Liver (tissue), 9 donors: Measurements from ENCODE around the gene NLK. TPM values are rescaled to one million over a fixed set of nuclear protein-coding genes. Genes with fewer than 3 reads are reported as not detected.

Source experiments
- DNase-seq: peaks from one replicate; pipeline ENCODE4 v3.0.0-alpha.2; 2017; ENCODE audit warnings: low spot score
- H3K27ac ChIP-seq, 2 donors: one replicate each; pipeline ENCODE4 v1.7.0; 2013; ENCODE audit warnings: inconsistent platforms in 2 of 2, low read length in 2 of 2, control low read depth in 1 of 2, low read depth in 1 of 2, mild to moderate bottlenecking in 1 of 2
- H3K27me3 ChIP-seq, 4 donors: one replicate each; pipeline versions ENCODE4 v1.6.1 to v1.7.0; 2013; ENCODE audit warnings: low read length in 3 of 4, inconsistent platforms in 1 of 4, mild to moderate bottlenecking in 1 of 4, moderate library complexity in 1 of 4; ENCODE audit not compliant: control insufficient read depth in 4 of 4, insufficient read depth in 4 of 4
- H3K36me3 ChIP-seq, 4 donors: one replicate each; pipeline versions ENCODE4 v1.6.1 to v1.7.0; 2013; ENCODE audit warnings: low read length in 3 of 4, mild to moderate bottlenecking in 3 of 4, low read depth in 1 of 4, moderate library complexity in 1 of 4; ENCODE audit not compliant: control insufficient read depth in 4 of 4, insufficient read depth in 3 of 4
- H3K4me1 ChIP-seq, 4 donors: one replicate each; pipeline versions ENCODE4 v1.6.1 to v1.7.0; 2013; ENCODE audit warnings: low read length in 3 of 4, mild to moderate bottlenecking in 3 of 4, moderate library complexity in 1 of 4; ENCODE audit not compliant: control insufficient read depth in 4 of 4, insufficient read depth in 4 of 4
- H3K4me3 ChIP-seq, 3 donors: one replicate each; pipeline versions ENCODE4 v1.6.1 to v1.7.0; 2013; ENCODE audit warnings: low read length in 3 of 3, control low read depth in 1 of 3, low read depth in 1 of 3, mild to moderate bottlenecking in 1 of 3
- H3K9ac ChIP-seq, 2 donors: one replicate each; pipeline ENCODE4 v1.7.0; 2013; ENCODE audit warnings: low read length in 2 of 2, mild to moderate bottlenecking in 2 of 2, moderate library complexity in 2 of 2, control low read depth in 1 of 2, low read depth in 1 of 2
- H3K9me3 ChIP-seq, 4 donors: one replicate each; pipeline versions ENCODE4 v1.6.1 to v1.7.0; 2013; ENCODE audit warnings: low read length in 3 of 4; ENCODE audit not compliant: control insufficient read depth in 4 of 4
- EGR1 ChIP-seq, 2 donors: IDR thresholded peaks; 2 replicates each; pipeline ENCODE4 v1.6.1; 2016 to 2018; ENCODE audit warnings: antibody characterized with exemption in 2 of 2, low read depth in 2 of 2
- FOXA1 ChIP-seq: IDR thresholded peaks from 2 replicates; pipeline ENCODE4 v1.6.1; 2016; ENCODE audit warnings: antibody characterized with exemption
- FOXA2 ChIP-seq: IDR thresholded peaks from 2 replicates; pipeline ENCODE4 v1.6.1; 2016; ENCODE audit warnings: antibody characterized with exemption
- GABPA ChIP-seq, 2 donors: IDR thresholded peaks in 1 of 2; conservative IDR thresholded peaks in 1 of 2; 2 replicates each; pipeline ENCODE4 v1.6.1; 2016; ENCODE audit warnings: antibody characterized with exemption in 2 of 2, mild to moderate bottlenecking in 1 of 2, moderate library complexity in 1 of 2
- HNF4A ChIP-seq, 2 donors: conservative IDR thresholded peaks; 2 replicates each; pipeline ENCODE4 v1.6.1; 2016; ENCODE audit warnings: antibody characterized with exemption in 2 of 2, mild to moderate bottlenecking in 2 of 2
- HNF4G ChIP-seq: IDR thresholded peaks from 2 replicates; pipeline ENCODE4 v1.6.1; 2016; ENCODE audit warnings: antibody characterized with exemption
- JUND ChIP-seq, 2 donors: IDR thresholded peaks; 2 replicates each; pipeline ENCODE4 v1.6.1; 2016; ENCODE audit warnings: antibody characterized with exemption in 2 of 2
- NR2F2 ChIP-seq: IDR thresholded peaks from 2 replicates; pipeline ENCODE4 v1.6.1; 2016; ENCODE audit warnings: antibody characterized with exemption
- RAD21 ChIP-seq, 2 donors: IDR thresholded peaks; 2 replicates each; pipeline ENCODE4 v1.6.1; 2016; ENCODE audit warnings: antibody characterized with exemption in 2 of 2, mild to moderate bottlenecking in 2 of 2
- RXRA ChIP-seq, 2 donors: IDR thresholded peaks; 2 replicates each; pipeline ENCODE4 v1.6.1; 2017 to 2018; ENCODE audit warnings: antibody characterized with exemption in 2 of 2, mild to moderate bottlenecking in 1 of 2
- SP1 ChIP-seq: IDR thresholded peaks from 2 replicates; pipeline ENCODE4 v1.6.1; 2018; ENCODE audit warnings: antibody characterized with exemption, mild to moderate bottlenecking
- TAF1 ChIP-seq: conservative IDR thresholded peaks from 2 replicates; pipeline ENCODE4 v1.6.1; 2016; ENCODE audit warnings: antibody characterized with exemption, mild to moderate bottlenecking
- YY1 ChIP-seq: IDR thresholded peaks from 2 replicates; pipeline ENCODE4 v1.6.1; 2016; ENCODE audit warnings: antibody characterized with exemption, mild to moderate bottlenecking
- polyA plus RNA-seq, 2 donors: library from polyadenylated mRNA; stranded (reverse) in 1 of 2; unstranded in 1 of 2; fragments of 200-250 nt in 1 of 2; fragments of >200 nt in 1 of 2; fragmentation: Nextera tagmentation in 1 of 2; extraction: Ambion mirVana in 1 of 2; gene quantifications; one replicate each; pipeline versions ENCODE4 v1.2.1 to v1.2.3, GENCODE V29; 2013 to 2015
- total RNA-seq, 2 donors: library from RNA; depleted of rRNA; stranded (reverse); fragments of >200 nt; gene quantifications; one replicate each; pipeline ENCODE4 v1.2.3, GENCODE V29; 2014
- TF ChIP-seq, protein P1 (sequence below): IDR thresholded peaks from 2 replicates; pipeline ENCODE4 v1.6.1; 2016; ENCODE audit warnings: antibody characterized with exemption
- TF ChIP-seq, protein P2 (sequence below): IDR thresholded peaks from 2 replicates; pipeline ENCODE4 v1.6.1; 2016; ENCODE audit warnings: antibody characterized with exemption, mild to moderate bottlenecking
- TF ChIP-seq, protein P3 (sequence below): fragments of 150-350 bp; IDR thresholded peaks from 2 replicates; pipeline ENCODE4 v1.5.1; 2017; ENCODE audit warnings: improper control_type of control experiment, low read depth, low read length; ENCODE audit not compliant: missing input control
- TF ChIP-seq, protein P4 (sequence below): IDR thresholded peaks from 2 replicates; pipeline ENCODE4 v1.6.1; 2016; ENCODE audit warnings: antibody characterized with exemption
- TF ChIP-seq, protein P5 (sequence below): IDR thresholded peaks from 2 replicates; pipeline ENCODE4 v1.6.1; 2016; ENCODE audit warnings: antibody characterized with exemption
- donor health status: healthy.
- donor health status: healthy.
- donor health status: healthy.
- donor health status: healthy.
- donor health status: healthy.

NLK gene
- total and polyA plus RNA-seq, 4 donors: 4.4 to 17.4 (median 9.2) TPM

DNA sequence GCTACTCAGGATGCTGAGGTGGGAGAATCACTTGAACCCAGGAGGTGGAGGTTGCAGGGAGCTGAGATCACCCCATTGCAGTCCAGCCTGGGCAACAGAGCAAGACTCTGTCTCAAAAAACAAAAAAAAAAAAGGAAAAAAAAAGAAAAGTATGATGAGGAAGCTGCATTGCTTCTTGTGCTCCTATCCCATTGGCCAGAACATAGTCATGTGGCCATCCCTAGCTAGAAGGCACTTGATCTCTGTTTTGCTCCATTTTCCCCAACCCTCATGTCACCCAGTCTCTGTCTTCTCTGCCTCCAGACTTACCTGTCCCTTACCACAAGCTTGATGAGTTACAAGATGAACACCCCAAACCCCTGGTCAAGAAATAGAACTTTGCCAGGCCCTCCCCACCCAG, 163.8 kb downstream of the NLK start:
- H3K27ac ChIP-seq: no peak overlapping the region
- H3K36me3 ChIP-seq: no peaks in the 10 kb centered on the region
- no peak for DNase-seq
- no peak overlapping the region for H3K4me3 ChIP-seq
- no peak for TF ChIP-seq HNF4A (conservative IDR thresholded peaks at IDR 0.05)
- no peak for TF ChIP-seq SP1
- TF ChIP-seq FOXA1: no peak
- TF ChIP-seq, protein P1, sequence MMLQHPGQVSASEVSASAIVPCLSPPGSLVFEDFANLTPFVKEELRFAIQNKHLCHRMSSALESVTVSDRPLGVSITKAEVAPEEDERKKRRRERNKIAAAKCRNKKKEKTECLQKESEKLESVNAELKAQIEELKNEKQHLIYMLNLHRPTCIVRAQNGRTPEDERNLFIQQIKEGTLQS: no peak
- TF ChIP-seq GABPA (IDR thresholded peaks at IDR 0.05 in 1 of 2, conservative IDR thresholded peaks at IDR 0.05 in 1 of 2): no peak
- TF ChIP-seq, protein P2, sequence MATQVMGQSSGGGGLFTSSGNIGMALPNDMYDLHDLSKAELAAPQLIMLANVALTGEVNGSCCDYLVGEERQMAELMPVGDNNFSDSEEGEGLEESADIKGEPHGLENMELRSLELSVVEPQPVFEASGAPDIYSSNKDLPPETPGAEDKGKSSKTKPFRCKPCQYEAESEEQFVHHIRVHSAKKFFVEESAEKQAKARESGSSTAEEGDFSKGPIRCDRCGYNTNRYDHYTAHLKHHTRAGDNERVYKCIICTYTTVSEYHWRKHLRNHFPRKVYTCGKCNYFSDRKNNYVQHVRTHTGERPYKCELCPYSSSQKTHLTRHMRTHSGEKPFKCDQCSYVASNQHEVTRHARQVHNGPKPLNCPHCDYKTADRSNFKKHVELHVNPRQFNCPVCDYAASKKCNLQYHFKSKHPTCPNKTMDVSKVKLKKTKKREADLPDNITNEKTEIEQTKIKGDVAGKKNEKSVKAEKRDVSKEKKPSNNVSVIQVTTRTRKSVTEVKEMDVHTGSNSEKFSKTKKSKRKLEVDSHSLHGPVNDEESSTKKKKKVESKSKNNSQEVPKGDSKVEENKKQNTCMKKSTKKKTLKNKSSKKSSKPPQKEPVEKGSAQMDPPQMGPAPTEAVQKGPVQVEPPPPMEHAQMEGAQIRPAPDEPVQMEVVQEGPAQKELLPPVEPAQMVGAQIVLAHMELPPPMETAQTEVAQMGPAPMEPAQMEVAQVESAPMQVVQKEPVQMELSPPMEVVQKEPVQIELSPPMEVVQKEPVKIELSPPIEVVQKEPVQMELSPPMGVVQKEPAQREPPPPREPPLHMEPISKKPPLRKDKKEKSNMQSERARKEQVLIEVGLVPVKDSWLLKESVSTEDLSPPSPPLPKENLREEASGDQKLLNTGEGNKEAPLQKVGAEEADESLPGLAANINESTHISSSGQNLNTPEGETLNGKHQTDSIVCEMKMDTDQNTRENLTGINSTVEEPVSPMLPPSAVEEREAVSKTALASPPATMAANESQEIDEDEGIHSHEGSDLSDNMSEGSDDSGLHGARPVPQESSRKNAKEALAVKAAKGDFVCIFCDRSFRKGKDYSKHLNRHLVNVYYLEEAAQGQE: no peak
- TF ChIP-seq HNF4G: no peak
- TF ChIP-seq RXRA (IDR thresholded peaks at IDR 0.05): no peak
- TF ChIP-seq, protein P3, sequence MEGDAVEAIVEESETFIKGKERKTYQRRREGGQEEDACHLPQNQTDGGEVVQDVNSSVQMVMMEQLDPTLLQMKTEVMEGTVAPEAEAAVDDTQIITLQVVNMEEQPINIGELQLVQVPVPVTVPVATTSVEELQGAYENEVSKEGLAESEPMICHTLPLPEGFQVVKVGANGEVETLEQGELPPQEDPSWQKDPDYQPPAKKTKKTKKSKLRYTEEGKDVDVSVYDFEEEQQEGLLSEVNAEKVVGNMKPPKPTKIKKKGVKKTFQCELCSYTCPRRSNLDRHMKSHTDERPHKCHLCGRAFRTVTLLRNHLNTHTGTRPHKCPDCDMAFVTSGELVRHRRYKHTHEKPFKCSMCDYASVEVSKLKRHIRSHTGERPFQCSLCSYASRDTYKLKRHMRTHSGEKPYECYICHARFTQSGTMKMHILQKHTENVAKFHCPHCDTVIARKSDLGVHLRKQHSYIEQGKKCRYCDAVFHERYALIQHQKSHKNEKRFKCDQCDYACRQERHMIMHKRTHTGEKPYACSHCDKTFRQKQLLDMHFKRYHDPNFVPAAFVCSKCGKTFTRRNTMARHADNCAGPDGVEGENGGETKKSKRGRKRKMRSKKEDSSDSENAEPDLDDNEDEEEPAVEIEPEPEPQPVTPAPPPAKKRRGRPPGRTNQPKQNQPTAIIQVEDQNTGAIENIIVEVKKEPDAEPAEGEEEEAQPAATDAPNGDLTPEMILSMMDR: no peak
- TF ChIP-seq EGR1 (IDR thresholded peaks at IDR 0.05; ENCODE audit: low read depth in 2 of 2): no peak
- TF ChIP-seq, protein P4, sequence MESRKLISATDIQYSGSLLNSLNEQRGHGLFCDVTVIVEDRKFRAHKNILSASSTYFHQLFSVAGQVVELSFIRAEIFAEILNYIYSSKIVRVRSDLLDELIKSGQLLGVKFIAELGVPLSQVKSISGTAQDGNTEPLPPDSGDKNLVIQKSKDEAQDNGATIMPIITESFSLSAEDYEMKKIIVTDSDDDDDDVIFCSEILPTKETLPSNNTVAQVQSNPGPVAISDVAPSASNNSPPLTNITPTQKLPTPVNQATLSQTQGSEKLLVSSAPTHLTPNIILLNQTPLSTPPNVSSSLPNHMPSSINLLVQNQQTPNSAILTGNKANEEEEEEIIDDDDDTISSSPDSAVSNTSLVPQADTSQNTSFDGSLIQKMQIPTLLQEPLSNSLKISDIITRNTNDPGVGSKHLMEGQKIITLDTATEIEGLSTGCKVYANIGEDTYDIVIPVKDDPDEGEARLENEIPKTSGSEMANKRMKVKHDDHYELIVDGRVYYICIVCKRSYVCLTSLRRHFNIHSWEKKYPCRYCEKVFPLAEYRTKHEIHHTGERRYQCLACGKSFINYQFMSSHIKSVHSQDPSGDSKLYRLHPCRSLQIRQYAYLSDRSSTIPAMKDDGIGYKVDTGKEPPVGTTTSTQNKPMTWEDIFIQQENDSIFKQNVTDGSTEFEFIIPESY: no peak
- no peak for TF ChIP-seq TAF1
- TF ChIP-seq NR2F2: no peak
- TF ChIP-seq RAD21 (IDR thresholded peaks at IDR 0.05): no peak
- no peak for TF ChIP-seq FOXA2
- TF ChIP-seq, protein P5, sequence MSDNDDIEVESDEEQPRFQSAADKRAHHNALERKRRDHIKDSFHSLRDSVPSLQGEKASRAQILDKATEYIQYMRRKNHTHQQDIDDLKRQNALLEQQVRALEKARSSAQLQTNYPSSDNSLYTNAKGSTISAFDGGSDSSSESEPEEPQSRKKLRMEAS: no peak
- TF ChIP-seq JUND (IDR thresholded peaks at IDR 0.05): no peak
- no peak for TF ChIP-seq YY1
- H3K27me3 ChIP-seq: no peaks in the 10 kb centered on the region
- no peaks in the 10 kb centered on the region for H3K4me1 ChIP-seq
- H3K9me3 ChIP-seq: peaks cover 0 to 1% (median 0%) of the 10 kb centered on the region in 4 donors
- no peak overlapping the region for H3K9ac ChIP-seq
